Glutamatergic neuron (in vitro differentiated cells): ENCODE data around the gene TMEM82. TPM values are rescaled to one million over a fixed set of nuclear protein-coding genes. Genes with fewer than 3 reads are reported as not detected.

Source experiments
- DNase-seq: peaks from one replicate; pipeline ENCODE4 v3.0.0; 2022
- H3K27ac Mint-ChIP-seq: one replicate; pipeline ENCODE4 v1.8.0; 2020; ENCODE audit warnings: mild to moderate bottlenecking, mixed read lengths, inconsistent platforms; ENCODE audit not compliant: unreplicated experiment
- H3K27me3 Mint-ChIP-seq: one replicate; pipeline ENCODE4 v1.8.0; 2020; ENCODE audit warnings: mild to moderate bottlenecking, moderate library complexity, mixed read lengths, inconsistent platforms; ENCODE audit not compliant: unreplicated experiment
- H3K36me3 Mint-ChIP-seq: one replicate; pipeline ENCODE4 v1.8.0; 2020; ENCODE audit warnings: mild to moderate bottlenecking, mixed read lengths, inconsistent platforms; ENCODE audit not compliant: unreplicated experiment
- H3K4me1 Mint-ChIP-seq: one replicate; pipeline ENCODE4 v1.8.0; 2020; ENCODE audit warnings: mild to moderate bottlenecking, low read depth, mixed read lengths, inconsistent platforms; ENCODE audit not compliant: unreplicated experiment
- H3K4me3 Mint-ChIP-seq: one replicate; pipeline ENCODE4 v1.8.0; 2020; ENCODE audit warnings: mild to moderate bottlenecking, mixed read lengths, inconsistent platforms; ENCODE audit not compliant: unreplicated experiment
- H3K9me3 Mint-ChIP-seq: one replicate; pipeline ENCODE4 v1.8.0; 2020; ENCODE audit warnings: mild to moderate bottlenecking, moderate library complexity, mixed read lengths, inconsistent platforms; ENCODE audit not compliant: unreplicated experiment
- CTCF ChIP-seq: fragments of 200-600 bp; sonication (generic); IDR thresholded peaks from one replicate; pipeline ENCODE4 v1.5.0; 2021; ENCODE audit not compliant: partially characterized antibody, unreplicated experiment
- total RNA-seq: library from RNA; stranded (reverse); fragmentation: NEBNext Ultra II Directional; extraction: Animal tissue kit (Norgen Biotek cat#: 25700); gene quantifications from one replicate; pipeline ENCODE4 v1.2.1, GENCODE V29; 2021; ENCODE audit not compliant: unreplicated experiment

The TMEM82 gene
- total RNA-seq, 1 donor from 2014 or later, result not detected

DNA sequence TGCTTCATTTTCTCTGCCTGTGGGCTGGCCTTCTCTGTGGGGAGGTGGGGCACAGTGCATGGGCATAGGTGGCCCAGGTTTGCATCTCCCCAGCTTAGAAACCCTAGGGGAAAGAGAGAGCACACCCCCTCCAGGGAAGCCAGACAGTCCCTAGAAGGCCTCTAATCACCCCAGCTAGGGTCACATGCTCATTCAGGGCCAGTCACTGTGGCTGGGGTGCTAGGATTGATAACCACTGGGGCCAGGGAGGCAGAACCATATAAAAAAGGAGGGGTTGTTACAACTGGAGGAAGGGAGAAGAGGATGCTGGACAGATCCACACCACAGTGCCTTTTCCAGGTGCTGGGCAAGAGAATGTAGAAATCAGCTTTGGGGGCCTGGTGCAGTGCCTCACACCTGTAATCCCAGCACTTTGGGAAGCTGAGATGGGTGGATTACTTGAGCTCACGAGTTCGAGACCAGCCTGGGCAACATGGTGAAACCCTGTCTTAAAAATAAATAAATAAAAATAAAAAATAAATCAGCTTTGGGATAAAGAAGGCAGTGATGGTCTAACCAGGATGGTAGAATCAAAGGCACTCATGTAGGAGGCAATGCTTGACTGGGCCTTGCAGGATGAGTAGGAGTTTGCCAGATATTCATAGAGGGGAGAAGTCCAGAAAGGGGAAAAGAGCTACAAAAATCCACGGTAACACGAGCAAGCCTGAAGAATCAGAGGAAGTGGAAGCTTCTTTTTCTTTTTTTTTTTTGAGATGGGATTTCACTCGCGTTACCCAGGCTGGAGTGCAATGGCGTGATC lies 35.8 kb downstream of the TMEM82 start:
- H3K4me1 Mint-ChIP-seq, result no peaks in the 10 kb centered on the region
- H3K4me3 Mint-ChIP-seq, result no peak overlapping the region
- peaks cover 5% of the 10 kb centered on the region for H3K9me3 Mint-ChIP-seq

DNA sequence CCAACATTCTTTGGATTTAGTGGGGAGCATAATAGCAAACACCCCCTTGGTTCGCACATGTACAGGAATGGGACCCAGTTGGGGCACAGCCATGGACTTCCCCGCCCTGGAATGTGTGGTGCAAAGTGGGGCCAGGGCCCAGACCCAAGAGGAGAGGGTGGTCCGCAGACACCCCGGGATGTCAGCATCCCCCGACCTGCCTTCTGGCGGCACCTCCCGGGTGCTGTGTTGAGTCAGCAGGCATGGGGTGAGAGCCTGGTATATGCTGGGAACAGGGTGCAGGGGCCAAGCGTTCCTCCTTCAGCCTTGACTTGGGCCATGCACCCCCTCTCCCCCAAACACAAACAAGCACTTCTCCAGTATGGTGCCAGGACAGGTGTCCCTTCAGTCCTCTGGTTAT lies 43.4 kb downstream of the TMEM82 start:
- Mint-ChIP-seq H3K4me3 (no peak overlapping the region), H3K27ac (no peak overlapping the region), H3K4me1 (peaks cover 3% of the 10 kb centered on the region), H3K36me3 (no peaks in the 10 kb centered on the region), H3K27me3 (peaks cover 6% of the 10 kb centered on the region), H3K9me3 (peaks cover under 1% of the 10 kb centered on the region)
- TF ChIP-seq CTCF, result no peak
- DNase-seq, result no peak

More for the DNA sequence above, 35.8 kb downstream of the TMEM82 start:
- no peak for TF ChIP-seq CTCF
- peaks cover 5% of the 10 kb centered on the region for H3K36me3 Mint-ChIP-seq
- no peak overlapping the region for H3K27ac Mint-ChIP-seq
- peaks cover 3% of the 10 kb centered on the region for H3K27me3 Mint-ChIP-seq
- no peak for DNase-seq

GRCh38 chr1:15786581-15786980 lies 44.3 kb downstream of the TMEM82 start:
- Mint-ChIP-seq H3K36me3 (no peaks in the 10 kb centered on the region), H3K4me3 (no peak overlapping the region), H3K27ac (no peak overlapping the region), H3K9me3 (peaks cover 2% of the 10 kb centered on the region), H3K4me1 (peaks cover 3% of the 10 kb centered on the region), H3K27me3 (peaks cover 6% of the 10 kb centered on the region)
- no peak for DNase-seq
- TF ChIP-seq CTCF, result no peak

DNA sequence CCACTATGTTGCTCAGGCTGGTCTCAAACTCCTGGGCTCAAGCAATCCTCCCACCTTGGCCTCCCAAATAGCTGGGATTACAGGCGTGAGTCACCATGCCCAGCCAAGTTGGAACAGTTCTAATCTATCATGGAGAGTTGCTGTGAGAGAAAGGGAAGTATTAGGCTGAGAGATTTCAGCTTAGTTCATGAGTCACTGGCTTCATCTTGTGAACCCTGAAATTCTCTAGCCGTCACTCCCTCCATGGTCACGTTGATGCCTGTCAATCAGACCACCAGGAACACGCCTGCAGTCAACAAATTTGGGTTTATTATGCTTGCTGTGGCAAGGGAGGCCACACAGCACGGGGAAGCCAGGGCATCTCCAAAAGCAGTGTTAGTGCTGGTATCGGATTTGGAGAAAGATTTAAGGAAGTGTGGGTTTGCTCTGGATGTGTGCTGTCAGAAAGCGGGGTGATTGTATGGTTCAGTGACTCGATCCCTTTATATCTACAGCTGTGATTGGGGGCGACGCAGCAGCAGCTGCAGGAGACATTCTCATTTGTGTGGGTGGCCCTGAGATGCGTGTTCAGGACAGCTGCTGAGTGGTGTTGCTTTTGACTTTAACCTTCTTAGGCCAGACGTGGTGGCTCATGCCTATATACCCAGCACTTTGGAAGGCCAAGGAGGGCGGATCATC lies 46.5 kb downstream of the TMEM82 start:
- peaks cover 5% of the 10 kb centered on the region for H3K9me3 Mint-ChIP-seq
- no peaks in the 10 kb centered on the region for H3K36me3 Mint-ChIP-seq
- H3K4me1 Mint-ChIP-seq, result peaks cover 3% of the 10 kb centered on the region
- TF ChIP-seq CTCF, result no peak
- no peak for DNase-seq
- H3K27me3 Mint-ChIP-seq, result peaks cover 6% of the 10 kb centered on the region
- H3K4me3 Mint-ChIP-seq, result no peak overlapping the region
- no peak overlapping the region for H3K27ac Mint-ChIP-seq

- no peak for DNase-seq
- H3K36me3 Mint-ChIP-seq, result no peaks in the 10 kb centered on the region
- H3K27ac Mint-ChIP-seq, result no peak overlapping the region
These were observed 53.8 kb downstream of the TMEM82 start for GRCh38 chr1:15796086-15796462.

More at GRCh38 chr1:15796086-15796462, 53.8 kb downstream of the TMEM82 start:
- TF ChIP-seq CTCF, result no peak
- H3K4me3 Mint-ChIP-seq, result no peak overlapping the region
- peaks cover 6% of the 10 kb centered on the region for H3K4me1 Mint-ChIP-seq
- H3K27me3 Mint-ChIP-seq, result peaks cover 2% of the 10 kb centered on the region
- H3K9me3 Mint-ChIP-seq, result peaks cover 3% of the 10 kb centered on the region
